IMR-90 (cell line): Measurements from ENCODE around the gene BRF1. TPM values are rescaled to one million over a fixed set of nuclear protein-coding genes. Genes with fewer than 3 reads are reported as not detected.

Experiments
- ATAC-seq: fragments of 200-7000 bp; cut with Tn5 transposase; 2 replicates; pipeline ENCODE4 v1.9.1; 2020; ENCODE audit warnings: low read depth, mild to moderate bottlenecking, moderate library complexity
- BruUV-seq: library from RNA; stranded (reverse); fragments of 400-500 nt; replicated peaks from 2 replicates; lab custom pipeline; 2021; lab: Mats Ljungman, UMichigan
- CTCF ChIA-PET: fragments of 300-600 bp; formaldehyde crosslinking; extraction: SDS; loops from one replicate; lab custom pipeline; 2021; ENCODE audit warnings: antibody characterized with exemption; lab: Yijun Ruan, JAX
- POLR2A ChIA-PET: fragments of 300-600 bp; sonication (Branson Sonifier 250); formaldehyde crosslinking; loops from one replicate; lab custom pipeline; 2022; ENCODE audit warnings: antibody characterized with exemption; ENCODE audit not compliant: unreplicated experiment; lab: Charles Lee
- DNase-seq: peaks from one replicate; pipeline ENCODE4 v3.0.0; 2013
- H2AFZ ChIP-seq: replicated peaks from 2 replicates; pipeline ENCODE3; 2013; ENCODE audit warnings: low read length, mild to moderate bottlenecking; ENCODE audit not compliant: poor library complexity
- H2AK5ac ChIP-seq: 2 replicates; pipeline ENCODE4 v1.6.1; 2013; ENCODE audit warnings: low read depth, low read length, inconsistent platforms
- H2AK9ac ChIP-seq: replicated peaks from 2 replicates; pipeline ENCODE3; 2013; ENCODE audit warnings: mild to moderate bottlenecking, low read depth, low read length, moderate library complexity; ENCODE audit not compliant: poor library complexity
- H2BK120ac ChIP-seq: 2 replicates; pipeline ENCODE4 v1.6.1; 2013; ENCODE audit warnings: low read depth, low read length, inconsistent platforms
- H2BK15ac ChIP-seq: 3 replicates; pipeline ENCODE4 v1.6.1; 2013; ENCODE audit warnings: low read depth, low read length, inconsistent platforms
- H2BK20ac ChIP-seq: 2 replicates; pipeline ENCODE4 v1.6.1; 2013; ENCODE audit warnings: low read depth, mild to moderate bottlenecking, inconsistent platforms, low read length, moderate library complexity
- H2BK5ac ChIP-seq: 2 replicates; pipeline ENCODE4 v1.6.1; 2013; ENCODE audit warnings: mild to moderate bottlenecking, low read depth, low read length, inconsistent platforms; ENCODE audit not compliant: poor library complexity, severe bottlenecking
- H3K14ac ChIP-seq: replicated peaks from 2 replicates; pipeline ENCODE4 v1.6.1; 2013; ENCODE audit warnings: low read depth, low read length, inconsistent platforms
- H3K18ac ChIP-seq: 2 replicates; pipeline ENCODE4 v1.6.1; 2013; ENCODE audit warnings: low read depth, low read length, control low read depth
- H3K23ac ChIP-seq: 2 replicates; pipeline ENCODE4 v1.6.1; 2013; ENCODE audit warnings: low read depth, low read length, inconsistent platforms
- H3K27ac ChIP-seq: 2 replicates; pipeline ENCODE4 v1.5.1; 2013; ENCODE audit warnings: mild to moderate bottlenecking, control low read depth, low read length; ENCODE audit not compliant: insufficient read depth
- H3K27me3 ChIP-seq: 2 replicates; pipeline ENCODE4 v1.6.1; 2013; ENCODE audit warnings: low read length; ENCODE audit not compliant: control insufficient read depth, insufficient read depth
- H3K36me3 ChIP-seq: 2 replicates; pipeline ENCODE4 v1.6.1; 2013; ENCODE audit warnings: low read length, mixed read lengths; ENCODE audit not compliant: control insufficient read depth, insufficient read depth
- H3K4ac ChIP-seq: 2 replicates; pipeline ENCODE4 v1.6.1; 2013; ENCODE audit warnings: low read depth, low read length, inconsistent platforms
- H3K4me1 ChIP-seq: 2 replicates; pipeline ENCODE4 v1.6.1; 2013; ENCODE audit warnings: low read length, mixed read lengths; ENCODE audit not compliant: control insufficient read depth, insufficient read depth
- H3K4me2 ChIP-seq: 2 replicates; pipeline ENCODE4 v1.6.1; 2013; ENCODE audit warnings: low read depth, mild to moderate bottlenecking, control low read depth, low read length, moderate library complexity
- H3K4me3 ChIP-seq: 2 replicates; pipeline ENCODE4 v1.5.1; 2013; ENCODE audit warnings: low read depth, mild to moderate bottlenecking, control low read depth, low read length, moderate library complexity; ENCODE audit not compliant: insufficient read depth
- H3K56ac ChIP-seq: 2 replicates; pipeline ENCODE4 v1.6.1; 2013; ENCODE audit warnings: low read length, inconsistent platforms; ENCODE audit not compliant: insufficient read depth; ENCODE audit errors: extremely low read depth
- H3K79me1 ChIP-seq, 2 experiments: 2 replicates each; pipeline ENCODE4 v1.6.1; 2013; ENCODE audit warnings: low read length in 2 of 2, inconsistent platforms in 1 of 2, low read depth in 1 of 2
- H3K9ac ChIP-seq: 2 replicates; pipeline ENCODE4 v1.6.1; 2013; ENCODE audit warnings: low read depth, low read length, control low read depth
- H3K9me1 ChIP-seq: 2 replicates; pipeline ENCODE4 v1.6.1; 2013; ENCODE audit warnings: low read length, inconsistent platforms; ENCODE audit not compliant: insufficient read depth
- H3K9me3 ChIP-seq: 2 replicates; pipeline ENCODE4 v1.6.1; 2013; ENCODE audit warnings: low read length; ENCODE audit not compliant: control insufficient read depth, insufficient read depth
- H4K20me1 ChIP-seq: 2 replicates; pipeline ENCODE4 v1.6.1; 2013; ENCODE audit warnings: low read length, inconsistent platforms; ENCODE audit not compliant: insufficient read depth
- H4K5ac ChIP-seq: 2 replicates; pipeline ENCODE4 v1.6.1; 2013; ENCODE audit warnings: mild to moderate bottlenecking, low read depth, low read length, control low read depth
- H4K8ac ChIP-seq, 2 experiments: 2 replicates each; pipeline ENCODE4 v1.6.1; 2013; ENCODE audit warnings: low read depth in 2 of 2, low read length in 2 of 2, control low read depth in 1 of 2, inconsistent platforms in 1 of 2
- H4K91ac ChIP-seq: 2 replicates; pipeline ENCODE4 v1.6.1; 2013; ENCODE audit warnings: low read depth, low read length, inconsistent platforms; ENCODE audit not compliant: insufficient read depth
- BHLHE40 ChIP-seq: fragments of 150-350 bp; IDR thresholded peaks from 2 replicates; pipeline ENCODE4 v1.6.1; 2016; ENCODE audit warnings: mild to moderate bottlenecking, low read depth, low read length
- CEBPB ChIP-seq: IDR thresholded peaks from 2 replicates; pipeline ENCODE4 v1.6.1; 2012; ENCODE audit warnings: low read depth, low read length, improper control_type of control experiment
- CHD1 ChIP-seq: IDR thresholded peaks from 2 replicates; pipeline ENCODE4 v1.6.1; 2012; ENCODE audit warnings: low read depth, low read length, improper control_type of control experiment
- CTCF ChIP-seq: conservative IDR thresholded peaks from 2 replicates; pipeline ENCODE4 v1.5.1; 2012; ENCODE audit warnings: mild to moderate bottlenecking, low read depth, low read length, improper control_type of control experiment
- ELK1 ChIP-seq: fragments of 150-350 bp; IDR thresholded peaks from 2 replicates; pipeline ENCODE4 v1.6.1; 2016; ENCODE audit warnings: low read depth, mild to moderate bottlenecking, low read length, moderate library complexity, borderline replicate concordance
- FOS ChIP-seq: fragments of 150-350 bp; IDR thresholded peaks from 2 replicates; pipeline ENCODE4 v1.6.1; 2016; ENCODE audit warnings: low read depth, low read length
- MAFK ChIP-seq: IDR thresholded peaks from 2 replicates; pipeline ENCODE4 v1.6.1; 2012; ENCODE audit warnings: low read depth, low read length, improper control_type of control experiment
- MAZ ChIP-seq: IDR thresholded peaks from 2 replicates; pipeline ENCODE4 v1.6.1; 2012; ENCODE audit warnings: low read depth, mild to moderate bottlenecking, low read length, improper control_type of control experiment, moderate library complexity, borderline replicate concordance
- MXI1 ChIP-seq: IDR thresholded peaks from 2 replicates; pipeline ENCODE4 v1.6.1; 2012; ENCODE audit warnings: low read depth, mild to moderate bottlenecking, low read length, moderate library complexity, borderline replicate concordance
- NFE2L2 ChIP-seq: fragments of 150-350 bp; IDR thresholded peaks from 2 replicates; pipeline ENCODE4 v1.6.1; 2016; ENCODE audit warnings: low read depth, mild to moderate bottlenecking, low read length
- POLR2A ChIP-seq: IDR thresholded peaks from 2 replicates; pipeline ENCODE4 v1.6.1; 2012; ENCODE audit warnings: mild to moderate bottlenecking, low read depth, low read length
- RAD21 ChIP-seq: IDR thresholded peaks from 2 replicates; pipeline ENCODE4 v1.6.1; 2012; ENCODE audit warnings: low read length, improper control_type of control experiment
- RCOR1 ChIP-seq: IDR thresholded peaks from 2 replicates; pipeline ENCODE4 v1.6.1; 2012; ENCODE audit warnings: mild to moderate bottlenecking, low read length, improper control_type of control experiment; ENCODE audit not compliant: insufficient replicate concordance
- RFX5 ChIP-seq: IDR thresholded peaks from 2 replicates; pipeline ENCODE4 v1.8.0; 2012; ENCODE audit warnings: low read depth, mild to moderate bottlenecking, low read length, moderate library complexity
- SMC3 ChIP-seq: fragments of 150-350 bp; IDR thresholded peaks from 2 replicates; pipeline ENCODE4 v1.6.1; 2016; ENCODE audit warnings: low read depth, mild to moderate bottlenecking, antibody characterized with exemption, low read length, moderate library complexity
- USF2 ChIP-seq: fragments of 150-350 bp; IDR thresholded peaks from 2 replicates; pipeline ENCODE4 v1.6.1; 2017; ENCODE audit warnings: mild to moderate bottlenecking, antibody characterized with exemption, low read length, low read depth
- WGBS, 2 experiments: methylation state at CpG; one replicate each; pipeline versions ENCODE4 v1.1.5 to v1.1.7; 2013; ENCODE audit warnings: missing lambda C conversion rate in 2 of 2; ENCODE audit not compliant: insufficient read length in 1 of 2; ENCODE audit errors: extremely low coverage in 2 of 2; 5-methylcytosine and 5-hydroxymethylcytosine counted together
- dilution Hi-C: fragments of 300-500 bp; cut with HindIII; formaldehyde crosslinking; loops from one replicate; pipeline ENCODE4 v1.14.3; 2018; ENCODE audit warnings: low sequenced_read_pairs; ENCODE audit not compliant: unreplicated experiment
- in situ Hi-C: fragments of 300-500 bp; cut with MboI; formaldehyde crosslinking; loops from 3 replicates; pipeline ENCODE4 v1.14.3; 2019; ENCODE audit warnings: low sequenced_read_pairs, inconsistent platforms, mixed read lengths
- intact Hi-C: fragments of 100-400 bp; cut with micrococcal nuclease; formaldehyde crosslinking; loops from 2 replicates; pipeline ENCODE4 v1.10.0; 2022
- polyA plus RNA-seq, 3 experiments: library from polyadenylated mRNA; depleted of rRNA; stranded (reverse); fragments of >200 nt; gene quantifications; 2 replicates each; pipeline ENCODE4 v1.2.3, GENCODE V29; 2012; ENCODE audit warnings: low replicate concordance in 1 of 3
- total RNA-seq: library from RNA; depleted of rRNA; stranded (reverse); fragments of >200 nt; gene quantifications from 2 replicates; pipeline ENCODE4 v1.2.3, GENCODE V29; 2012

BRF1 gene
- total and polyA plus RNA-seq, 2 of the 4 experiments (the other 2 are of a cell fraction) = 12.4 to 16.7 TPM

- Histone ChIP-seq H3K4me3 (no peak overlapping the region), H3K18ac (no peak overlapping the region), H3K4ac (no peak overlapping the region), H3K27ac (no peak overlapping the region), H3K56ac (no peak overlapping the region), H3K27me3 (peaks cover 33% of the 10 kb centered on the region), H3K36me3 (no peaks in the 10 kb centered on the region), H3K9ac (no peak overlapping the region), H3K23ac (no peak overlapping the region), H4K20me1 (no peaks in the 10 kb centered on the region), H2AFZ (no peak overlapping the region), H2AK5ac (no peak overlapping the region), H3K9me3 (no peaks in the 10 kb centered on the region), H3K14ac (no peak overlapping the region), H2BK15ac (no peak overlapping the region), H4K91ac (no peak overlapping the region), H4K8ac (no peak overlapping the region), H3K4me1 (peaks cover 3% of the 10 kb centered on the region; the same call in 1 of the 2 replicates), H3K79me1 (no peaks in the 10 kb centered on the region), H2BK120ac (no peak overlapping the region), H2BK20ac (no peak overlapping the region), H4K5ac (no peak overlapping the region), H2AK9ac (no peak overlapping the region), H3K4me2 (no peak overlapping the region), H2BK5ac (no peak overlapping the region), H3K9me1 (no peaks in the 10 kb centered on the region)
- TF ChIP-seq MXI1 = no peak
- no peak for TF ChIP-seq CTCF
- TF ChIP-seq BHLHE40 = no peak
- TF ChIP-seq SMC3 = no peak
- no peak for TF ChIP-seq CHD1
- no peak for TF ChIP-seq RFX5
- no peak for TF ChIP-seq USF2
- TF ChIP-seq POLR2A = no peak
- TF ChIP-seq CEBPB = no peak
- no peak for TF ChIP-seq ELK1
- no peak for TF ChIP-seq FOS
- TF ChIP-seq RCOR1 = no peak
- TF ChIP-seq RAD21 = no peak
- no peak for TF ChIP-seq NFE2L2
- TF ChIP-seq MAZ = no peak
- no peak for TF ChIP-seq MAFK
- ATAC-seq (no peak), DNase-seq (no peak)
- intact Hi-C loops (no loop called here), dilution Hi-C loops (no loop called here), in situ Hi-C loops (no loop called here)
- no TSS peak for BruUV-seq
- ChIA-PET CTCF (no interaction called here), POLR2A (no interaction called here)
- WGBS, 2 experiments = no CpG with 5 or more reads among the region's 10 CpGs
These were observed 135.6 kb downstream of the BRF1 start for GRCh38 chr14:105165134-105165704.
